GM21515 (cell line): ENCODE results near the gene KRT17.

Experiments used
- ATAC-seq: cut with Tn5 transposase; IDR thresholded peaks from one replicate; pipeline ENCODE4 v1.9.1; 2021; ENCODE audit not compliant: unreplicated experiment

KRT17 gene

DNA sequence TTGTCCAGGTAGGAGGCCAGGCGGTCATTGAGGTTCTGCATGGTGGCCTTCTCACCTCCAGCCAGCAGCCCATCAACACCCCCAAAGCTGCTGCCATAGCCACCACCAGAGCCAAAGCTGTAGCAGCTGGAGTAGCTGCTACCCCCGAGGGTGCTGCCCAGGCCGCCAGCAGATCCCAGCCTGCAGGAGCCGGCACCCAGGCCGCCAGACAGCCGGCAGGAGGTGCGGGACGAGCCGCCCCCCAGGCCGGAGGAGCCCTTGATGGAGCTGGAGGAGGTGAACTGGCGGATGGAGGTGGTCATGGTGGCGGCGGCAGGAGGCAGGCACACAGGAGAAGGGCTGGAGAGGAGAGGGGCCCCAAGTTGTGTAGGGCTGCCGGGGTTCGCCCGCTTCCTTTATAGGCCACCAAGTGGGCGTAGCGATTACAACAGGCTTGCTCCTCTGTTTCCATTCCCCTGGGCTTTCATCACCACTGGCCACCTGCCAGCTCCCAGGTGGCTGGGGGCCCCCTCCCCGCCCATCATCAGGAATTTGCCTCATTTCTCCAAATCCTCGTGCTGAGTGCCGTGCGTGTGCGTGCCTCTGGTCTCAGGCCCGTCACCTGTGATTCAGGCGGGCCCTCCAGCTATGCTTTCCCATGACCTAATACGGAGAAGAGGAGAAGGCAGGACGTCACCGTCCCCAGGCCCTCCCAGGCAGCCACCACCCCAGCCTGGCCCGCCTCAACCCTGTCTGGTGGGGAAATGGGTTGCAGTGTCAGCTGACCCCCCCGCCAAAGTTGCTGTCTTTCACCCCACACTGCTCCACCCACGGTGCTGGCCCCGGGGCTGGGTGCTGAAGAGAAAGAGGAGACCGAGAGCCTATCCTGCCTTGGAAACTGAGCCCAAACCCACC lies at the start of gene KRT17:
Gene KRT17 (minus strand): TSS at position 368 of the 894 bp plus-strand sequence. CDS start 66 bp downstream, at position 302.
- ATAC-seq = no peak

DNA sequence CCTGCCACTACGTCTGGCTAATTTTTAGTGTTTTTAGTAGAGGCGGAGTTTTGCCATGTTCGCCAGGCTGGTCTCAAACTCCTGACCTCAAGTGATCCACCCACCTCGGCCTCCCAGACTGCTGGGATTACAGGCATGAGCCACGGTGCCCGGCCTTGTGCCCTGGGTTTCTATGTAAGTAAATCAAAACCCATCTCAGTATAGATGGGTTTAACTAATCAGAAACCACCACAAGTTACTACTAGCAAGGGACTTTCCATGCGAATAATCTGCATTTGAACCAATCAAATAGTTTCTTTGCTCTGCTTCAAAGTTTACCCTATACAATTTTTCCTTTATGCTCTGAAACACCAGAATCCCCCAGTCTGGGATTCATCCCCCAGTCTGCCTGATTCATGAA lies 47.8 kb upstream of the KRT17 start:
- ATAC-seq = no peak

DNA sequence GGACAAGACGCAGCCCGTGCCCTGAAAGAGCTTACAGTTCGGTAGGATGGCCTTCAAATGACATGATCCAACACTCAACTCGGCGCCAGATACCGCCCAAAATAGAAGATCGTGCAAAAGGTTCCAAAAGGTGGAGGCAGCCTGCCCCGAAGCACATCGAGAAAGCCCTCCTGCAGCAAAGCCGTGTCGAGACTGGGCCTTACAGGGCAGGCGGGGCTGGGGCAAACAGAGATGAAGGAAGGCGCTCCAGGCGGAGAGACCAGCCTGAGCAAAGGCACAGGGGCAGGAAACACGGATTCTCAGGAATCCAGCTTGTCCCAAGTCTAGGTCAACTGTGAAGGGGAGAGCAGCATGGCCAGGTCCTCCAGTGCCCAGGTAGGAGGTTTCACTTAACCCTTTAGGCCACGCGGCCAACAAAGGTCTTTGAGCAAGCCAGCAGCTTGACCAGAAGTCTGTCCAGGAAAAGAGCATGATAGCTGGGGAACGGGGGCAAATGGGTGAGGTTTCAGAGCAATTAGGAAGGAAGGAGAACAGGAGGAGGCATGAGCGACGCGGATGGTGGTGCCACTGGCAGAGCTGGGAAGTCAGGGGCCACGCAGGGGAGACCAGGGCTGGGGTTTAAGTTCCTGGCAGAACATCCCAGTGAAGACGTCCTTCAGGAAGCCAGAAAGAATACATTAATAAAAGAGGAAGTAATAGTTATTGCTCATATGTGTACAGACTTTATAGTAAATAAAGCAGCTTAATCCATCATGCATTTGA lies 43.1 kb upstream of the KRT17 start:
- no peak for ATAC-seq

DNA sequence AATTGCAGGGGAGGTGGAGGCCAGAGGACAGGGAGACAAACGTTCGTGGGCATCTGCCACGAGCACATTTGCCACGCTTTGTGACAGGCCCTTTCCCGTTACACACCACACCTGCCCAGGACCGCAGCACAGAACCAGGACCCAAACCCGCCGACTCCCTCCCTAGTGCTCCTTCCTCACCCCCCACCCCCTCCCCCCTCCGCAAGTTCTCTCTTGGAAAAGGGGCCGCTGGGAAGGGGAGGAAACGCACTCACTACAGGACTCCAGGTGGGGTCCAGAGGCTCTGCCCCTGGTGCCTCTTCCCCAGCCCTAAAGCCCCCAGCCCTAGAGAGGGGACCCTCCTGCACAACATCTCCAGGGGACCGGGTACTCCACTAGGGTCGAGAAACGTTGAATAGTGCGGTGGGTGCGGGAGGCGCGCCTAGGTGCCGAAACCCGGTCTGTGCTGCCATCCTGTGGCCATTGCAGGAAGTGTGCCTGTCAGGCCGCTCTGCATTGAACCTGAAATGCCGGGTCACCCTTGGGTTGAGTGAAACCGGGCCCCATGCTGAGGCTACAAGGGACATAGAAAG lies 42.4 kb upstream of the KRT17 start:
- ATAC-seq = peak; percentile 49

DNA sequence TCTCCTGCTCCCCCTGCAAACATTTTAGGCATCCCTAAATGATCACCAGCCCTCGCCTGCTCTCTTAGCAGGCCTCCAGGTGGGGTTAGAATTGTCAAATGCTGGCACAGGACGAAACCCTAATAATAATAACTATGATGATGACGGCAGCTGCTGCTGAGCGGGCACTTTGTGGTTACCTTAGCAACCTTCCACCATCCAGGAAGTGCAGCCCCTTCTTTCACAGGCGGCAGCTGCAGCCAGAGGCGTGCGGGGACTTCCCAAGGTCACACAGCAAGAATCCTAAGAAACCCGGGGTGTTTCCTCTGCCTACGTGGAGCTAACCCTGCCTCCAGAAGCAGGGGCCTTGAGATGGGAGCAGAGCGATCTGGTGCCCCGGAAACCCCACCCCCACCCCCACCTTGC lies 41.9 kb upstream of the KRT17 start:
- ATAC-seq = peak; percentile 36

DNA sequence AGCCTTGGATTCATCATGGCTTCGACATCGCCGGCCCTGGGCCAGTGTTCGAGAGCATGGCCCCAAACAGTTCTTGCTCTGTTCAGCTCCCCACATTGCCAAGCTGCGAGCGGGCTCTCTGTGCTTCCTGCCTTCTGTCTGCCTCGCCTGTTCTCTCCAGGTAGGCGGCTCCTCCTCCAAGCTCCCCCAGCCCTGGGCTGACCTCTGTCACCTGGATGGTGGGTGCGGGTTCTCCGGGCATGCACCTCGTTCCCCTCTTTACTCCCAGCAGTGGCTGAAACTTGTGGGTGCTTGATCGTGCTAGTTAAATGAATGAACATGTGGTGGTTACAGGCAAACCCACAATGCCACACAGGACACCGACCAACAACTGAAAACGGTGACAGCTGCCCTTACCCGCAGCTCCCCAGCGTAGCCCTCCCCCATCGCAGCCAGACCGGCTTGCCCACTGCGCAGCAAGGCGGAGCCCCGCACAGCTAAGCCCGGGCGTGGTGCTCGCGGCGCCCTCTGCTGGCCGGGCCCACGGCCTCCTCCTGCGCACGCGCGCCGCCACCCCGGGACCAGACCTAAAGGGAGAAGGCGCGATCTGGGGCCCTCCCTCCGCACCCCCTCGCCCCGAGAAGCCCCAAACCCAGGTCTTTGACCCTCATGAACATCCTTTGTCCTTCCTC lies 41.3 kb upstream of the KRT17 start:
- ATAC-seq = peak; percentile 61

DNA sequence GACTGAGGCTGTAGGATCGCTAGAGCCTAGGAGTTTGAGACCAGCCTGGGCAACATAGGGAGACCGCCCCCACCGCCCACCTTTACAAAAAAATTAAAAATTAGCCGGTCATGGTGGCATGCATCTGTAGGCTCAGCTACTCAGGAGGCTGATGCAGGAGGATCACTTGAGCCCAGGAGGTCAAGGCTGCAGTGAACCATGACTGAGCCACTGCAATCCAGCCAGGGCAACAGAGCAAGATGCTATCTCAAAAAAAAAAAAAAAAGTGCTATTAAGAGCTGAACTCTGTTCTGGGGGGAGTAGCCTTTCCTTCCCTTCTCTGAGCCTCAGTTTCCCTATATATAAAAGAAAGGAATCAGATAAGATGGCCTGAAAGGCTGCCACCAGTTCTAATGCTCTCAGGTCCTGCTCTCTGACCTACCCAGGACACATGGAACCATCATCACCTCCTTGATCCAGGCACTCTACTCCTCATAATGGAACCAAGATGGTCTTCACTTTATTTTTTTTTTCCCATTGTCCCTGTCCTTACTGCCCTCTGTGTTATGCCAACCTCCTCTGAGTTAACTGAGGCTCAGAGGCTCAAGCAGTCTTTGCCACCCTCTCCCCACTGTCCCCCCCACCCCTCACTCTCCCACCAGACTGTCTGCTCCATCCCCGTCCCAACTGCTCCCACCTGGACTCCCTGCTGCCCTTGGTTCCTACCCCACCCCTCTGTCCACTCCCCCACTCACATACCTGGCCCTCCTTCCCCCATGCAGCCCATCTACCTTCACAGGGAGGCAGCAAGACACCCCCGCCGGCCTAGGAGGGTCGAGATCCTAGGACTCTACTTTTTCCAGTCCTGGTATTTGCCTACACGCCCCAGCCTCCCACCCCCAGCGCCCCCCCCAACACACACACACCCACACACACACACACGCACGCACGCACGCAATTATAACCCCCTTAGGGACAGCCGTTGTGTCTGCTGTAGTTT lies 40.5 kb upstream of the KRT17 start:
- no peak for ATAC-seq

DNA sequence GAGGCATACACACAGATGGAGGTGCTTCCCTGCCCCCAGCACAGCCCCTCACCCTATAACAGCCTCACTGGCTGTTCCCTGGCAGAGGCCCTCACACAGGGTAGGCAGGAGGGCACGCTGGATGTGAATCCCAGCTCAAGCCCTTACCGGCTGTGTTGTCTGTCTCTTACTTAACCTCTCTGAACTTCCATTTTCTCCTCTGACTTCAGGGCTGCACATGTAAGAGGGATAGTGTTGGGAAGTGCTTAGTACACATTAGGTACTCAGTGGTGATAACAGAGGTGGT lies 39.7 kb upstream of the KRT17 start:
- ATAC-seq = no peak

DNA sequence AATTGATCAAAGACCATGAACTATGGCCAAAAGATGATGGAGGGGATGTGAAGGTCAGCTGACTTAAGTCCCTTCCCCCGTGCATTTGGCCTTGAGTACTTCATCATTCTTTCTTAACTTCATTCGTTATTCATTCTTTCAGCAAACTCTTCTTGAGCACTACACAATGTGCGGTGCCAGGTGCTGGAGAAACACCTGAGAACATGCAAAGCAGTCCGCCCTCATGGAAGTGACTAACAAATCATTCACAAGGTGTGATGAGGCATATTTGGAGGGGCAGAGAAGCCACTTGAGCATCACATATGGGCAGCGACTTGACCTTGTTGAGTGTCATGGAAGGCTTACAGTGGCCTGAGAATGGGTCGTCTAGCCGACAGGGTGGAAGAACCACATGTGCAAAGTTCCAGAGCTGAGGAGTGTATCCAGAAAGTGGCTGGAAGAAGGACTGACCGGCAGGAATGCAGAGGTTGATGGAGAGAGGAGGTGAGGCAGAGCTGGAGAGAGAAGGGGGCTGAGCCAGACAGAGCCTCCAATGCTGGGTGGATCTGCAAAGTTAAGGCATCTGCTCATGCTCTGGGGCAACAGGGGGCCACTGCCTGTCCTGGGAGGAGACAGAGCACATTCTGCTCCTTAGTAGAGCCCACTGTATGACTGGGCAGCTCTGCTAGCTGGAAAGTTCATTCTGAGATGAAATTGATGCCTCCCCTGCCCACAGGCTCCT lies 39.2 kb upstream of the KRT17 start:
- no peak for ATAC-seq

DNA sequence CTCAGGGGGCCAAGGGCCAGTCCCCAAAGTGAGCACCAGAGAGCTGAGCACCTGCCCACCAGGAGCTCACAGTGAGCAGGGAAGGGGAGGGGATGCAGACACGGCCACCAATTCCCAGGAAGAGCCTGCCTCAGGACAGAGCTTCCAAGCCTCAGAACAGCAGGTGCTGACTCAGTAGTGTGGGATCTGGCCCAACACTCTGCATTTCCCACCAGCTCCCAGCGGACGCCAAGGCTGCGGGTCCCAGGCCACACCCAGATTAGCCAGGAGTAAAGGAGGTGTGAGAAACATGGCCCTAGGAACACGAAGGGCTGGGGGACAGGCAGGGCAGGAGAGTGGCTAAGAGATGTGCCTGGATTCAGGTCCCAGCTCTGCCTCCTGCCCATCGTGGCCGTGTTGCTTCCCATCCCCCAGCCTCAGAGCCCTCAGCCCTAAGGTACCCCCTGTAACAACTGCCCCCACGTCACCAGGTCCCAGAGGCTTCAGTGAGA lies 35.9 kb upstream of the KRT17 start:
- no peak for ATAC-seq

DNA sequence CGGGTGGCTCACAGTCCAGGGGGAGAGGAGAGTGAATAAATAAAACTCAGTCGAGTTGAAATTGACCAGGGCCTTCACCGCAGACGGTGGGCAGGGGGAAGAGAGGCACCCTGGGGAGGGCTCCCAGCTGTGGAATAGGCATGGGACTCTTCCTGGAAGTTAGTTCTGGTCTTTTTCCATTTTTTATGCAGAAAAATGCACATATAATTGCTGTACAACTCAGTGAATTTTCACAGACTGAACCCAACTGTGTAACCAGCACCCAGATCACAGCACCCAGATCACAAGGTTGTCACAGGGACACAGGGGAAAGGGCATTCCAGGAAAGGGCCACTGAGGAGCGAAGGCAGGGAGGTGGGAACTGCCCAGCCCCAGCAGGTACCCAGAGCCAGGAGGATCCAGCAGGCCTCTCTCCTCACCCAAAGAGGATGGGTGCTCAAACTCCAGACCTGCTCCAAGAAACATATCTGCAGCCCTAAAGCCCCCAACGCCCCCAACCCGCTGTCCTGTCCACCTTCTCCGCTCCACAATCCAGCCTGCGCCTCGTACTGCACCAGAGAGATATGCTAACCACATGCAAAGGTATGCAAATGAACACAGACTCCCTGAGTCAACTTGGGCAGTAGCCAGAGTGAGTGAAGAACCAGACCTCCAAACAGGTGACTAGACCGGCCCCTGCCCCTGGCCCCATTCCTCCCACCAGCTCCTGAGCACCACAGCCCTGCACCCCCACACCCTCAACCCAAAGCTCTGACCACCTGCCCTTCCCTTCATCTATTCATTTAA lies 35.2 kb upstream of the KRT17 start:
- no peak for ATAC-seq

DNA sequence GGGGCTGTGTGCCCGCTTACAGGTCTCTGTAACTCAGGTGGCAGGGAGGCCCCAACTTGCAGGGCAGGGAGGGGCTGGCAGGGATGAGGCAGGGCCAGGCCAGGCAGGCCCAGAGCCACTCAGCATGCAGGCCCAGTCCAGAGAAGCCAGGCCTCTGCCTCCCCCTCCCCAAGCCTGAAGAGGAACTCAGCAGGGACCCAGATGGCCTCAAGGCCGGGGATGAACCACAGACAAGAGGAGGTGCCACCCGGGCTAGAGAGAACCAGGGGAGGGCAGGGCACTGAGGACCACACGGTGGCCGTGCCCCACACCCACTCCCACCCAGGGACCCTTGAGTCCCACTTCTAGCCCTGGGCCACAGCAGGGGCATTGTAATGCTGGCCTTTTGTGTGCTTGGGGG lies 34.5 kb upstream of the KRT17 start:
- ATAC-seq = no peak

DNA sequence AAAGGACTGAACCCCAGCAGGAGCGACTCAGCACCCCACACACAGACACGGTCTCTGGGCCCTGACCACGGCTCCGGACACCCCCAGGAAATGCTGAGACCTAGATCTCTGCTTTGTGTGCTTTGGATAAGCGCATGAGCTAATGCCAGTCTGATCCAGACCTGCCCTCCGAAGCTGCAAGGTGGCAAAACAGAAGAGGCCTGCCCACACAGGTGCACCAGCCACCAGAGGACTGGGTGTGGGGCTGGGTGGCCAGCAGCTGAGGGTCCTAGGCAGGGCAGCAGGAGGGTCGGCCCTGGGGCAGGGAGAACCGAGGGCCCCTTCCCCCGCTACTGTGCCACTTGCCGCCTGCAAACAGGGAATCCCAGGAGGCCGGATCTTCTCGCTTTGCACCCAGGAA lies 33.6 kb upstream of the KRT17 start:
- ATAC-seq = no peak

DNA sequence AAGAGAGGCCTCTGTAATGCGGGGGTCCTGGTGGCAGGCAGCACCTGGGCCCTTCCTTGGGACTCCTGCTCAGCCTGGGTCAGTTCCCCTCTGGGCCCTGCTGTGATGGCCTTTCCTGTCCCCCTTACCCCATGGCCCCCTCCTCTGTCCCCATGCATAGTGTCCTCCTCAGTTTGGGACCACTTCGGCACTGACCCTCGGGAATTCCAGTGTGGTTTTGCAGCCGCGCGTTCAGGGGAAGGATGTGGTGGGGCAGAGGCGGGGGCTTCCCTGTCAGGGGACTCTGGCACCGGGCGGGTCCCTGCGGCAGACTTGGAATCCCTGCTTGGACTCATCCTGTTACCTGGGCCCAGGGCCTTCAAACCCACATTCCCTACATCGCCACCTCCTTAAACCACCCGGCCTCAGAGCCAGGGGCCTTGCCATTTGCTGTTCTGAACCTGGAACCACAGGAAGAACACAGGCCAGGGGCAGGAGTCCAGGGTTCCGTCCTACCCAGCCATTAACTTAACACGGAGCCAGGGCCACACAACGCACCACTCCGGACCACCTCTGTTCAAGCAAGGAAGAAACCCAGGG lies 32.9 kb upstream of the KRT17 start:
- ATAC-seq = no peak

DNA sequence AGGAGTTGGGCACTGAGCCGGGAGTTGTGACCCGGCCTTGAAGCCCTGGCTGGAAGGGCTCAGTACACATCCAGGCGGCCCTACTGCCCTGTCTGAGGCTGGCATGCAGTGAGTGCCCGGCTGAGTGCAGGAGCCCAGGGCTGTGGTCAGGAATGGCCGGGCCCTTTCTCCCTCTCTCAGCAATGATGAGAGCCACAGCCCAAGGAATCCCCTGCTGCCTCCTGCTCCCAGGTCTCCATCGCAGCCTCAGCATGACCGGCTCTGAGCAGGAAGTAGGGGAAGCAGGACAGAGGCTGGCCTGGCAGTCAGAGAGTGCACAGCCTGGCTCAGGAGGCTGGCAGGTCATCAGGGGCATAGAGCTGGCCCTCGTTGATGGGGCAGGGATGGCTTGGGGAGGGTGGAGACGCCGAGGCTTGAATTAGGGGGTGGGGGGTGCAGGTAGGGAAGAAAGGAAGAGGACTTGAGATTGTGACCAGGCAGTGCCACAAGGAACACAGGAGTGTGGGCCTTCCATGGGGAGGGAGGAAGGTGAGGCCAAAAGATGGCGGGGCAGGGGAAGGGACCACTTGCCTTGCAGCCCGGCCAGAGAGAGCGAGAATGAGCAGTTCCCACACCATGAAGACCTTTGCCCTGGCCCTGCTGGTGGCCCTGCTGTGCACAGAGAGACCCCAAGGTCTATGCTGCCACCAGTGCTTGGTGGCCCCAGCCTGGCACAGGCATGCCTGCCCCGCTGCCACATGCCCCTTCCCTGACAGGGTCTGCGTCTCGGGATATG lies 32.1 kb upstream of the KRT17 start:
- ATAC-seq = no peak

DNA sequence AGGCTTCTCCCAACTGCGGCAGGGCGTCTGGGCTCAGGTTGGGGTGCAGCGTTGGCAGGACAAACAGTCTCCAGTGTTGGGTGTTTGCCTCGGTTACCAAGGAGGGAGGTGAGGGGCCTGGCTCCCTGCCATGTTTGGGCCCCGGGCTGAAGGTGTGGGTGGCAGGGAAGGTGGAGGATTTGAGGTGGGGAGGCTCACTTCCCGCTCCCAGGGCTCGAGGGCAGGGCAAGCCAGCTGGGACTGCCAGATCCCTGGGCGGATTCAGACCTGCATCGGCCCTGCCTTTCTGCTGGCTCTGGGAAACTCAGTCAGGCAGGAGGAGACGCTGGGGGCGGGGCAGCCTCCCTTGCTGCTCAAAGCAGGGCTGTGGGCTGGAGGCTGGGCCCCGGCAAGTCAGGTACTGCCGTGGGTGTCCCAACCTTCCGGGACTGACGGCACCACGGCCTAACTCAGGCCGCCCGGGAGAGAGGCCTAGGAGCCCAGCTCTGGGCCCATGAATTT lies 31.3 kb upstream of the KRT17 start:
- ATAC-seq = no peak
